Activated CD8-positive, alpha-beta memory T cell treated with anti-CD3 and anti-CD28 coated beads, Interleukin-2, amount 50 U/mL, for 24 hours (primary cell): ENCODE data around the gene PPP2R5D.
"Not testable (repeated sequence)": the region's sequence is repeated elsewhere in the genome, so short reads cannot be mapped to it uniquely, and the experiment has no call there.

Experiments used
- DNase-seq: peaks from one replicate; pipeline ENCODE4 v3.0.0-alpha.2; 2020; ENCODE audit errors: extremely low read depth

Gene PPP2R5D

GRCh38 chr6:42984001-42984923, at the start of gene PPP2R5D:
Gene PPP2R5D (plus strand): TSS chr6:42984570. CDS start chr6:42984678, 108 bp downstream.
- DNase-seq: peak; percentile 94

GRCh38 chr6:42935322-42935721, 49.0 kb upstream of the PPP2R5D start:
- DNase-seq: no peak

- no peak for DNase-seq
Observed at GRCh38 chr6:42936398-42936797, 48.0 kb upstream of the PPP2R5D start.

DNA sequence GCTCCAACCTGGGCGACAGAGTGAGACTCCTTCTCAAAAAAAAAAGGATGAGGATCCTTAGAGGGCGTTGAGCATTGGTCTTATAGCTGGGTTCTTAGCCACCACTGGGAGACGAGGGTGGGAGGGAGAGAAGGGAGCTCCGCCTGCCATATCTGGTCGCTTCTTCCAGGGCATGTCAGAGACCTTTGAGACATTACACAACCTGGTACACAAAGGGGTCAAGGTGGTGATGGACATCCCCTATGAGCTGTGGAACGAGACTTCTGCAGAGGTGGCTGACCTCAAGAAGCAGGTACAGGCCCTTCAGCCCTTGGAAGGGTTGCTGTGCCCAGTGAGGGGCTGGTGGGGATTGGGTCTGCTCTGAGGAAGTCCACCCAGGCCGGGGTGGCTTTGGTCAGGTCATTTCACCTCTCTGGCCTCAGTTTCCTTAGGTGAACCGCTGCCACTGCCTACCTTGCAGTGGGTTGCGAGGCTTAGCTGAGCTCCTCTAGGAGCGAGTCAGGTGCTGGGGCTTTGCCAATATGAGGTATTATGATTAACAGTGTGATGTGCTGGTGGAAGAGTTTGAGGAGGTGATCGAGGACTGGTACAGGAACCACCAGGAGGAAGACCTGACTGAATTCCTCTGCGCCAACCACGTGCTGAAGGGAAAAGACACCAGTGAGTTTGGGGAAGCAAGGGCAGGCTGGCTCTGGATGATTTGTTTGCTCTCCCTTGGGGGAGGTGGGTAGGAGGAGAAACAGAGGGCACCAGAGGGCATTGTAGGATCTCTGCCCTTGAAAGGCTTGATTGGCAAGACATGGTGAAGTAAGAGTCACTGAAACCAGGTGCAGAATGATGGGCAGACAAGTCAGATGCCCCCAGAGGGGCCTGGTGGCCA, 46.6 kb upstream of the PPP2R5D start:
- no peak for DNase-seq

- no peak for DNase-seq
Observed at GRCh38 chr6:42938428-42938796, 46.0 kb upstream of the PPP2R5D start.

DNA sequence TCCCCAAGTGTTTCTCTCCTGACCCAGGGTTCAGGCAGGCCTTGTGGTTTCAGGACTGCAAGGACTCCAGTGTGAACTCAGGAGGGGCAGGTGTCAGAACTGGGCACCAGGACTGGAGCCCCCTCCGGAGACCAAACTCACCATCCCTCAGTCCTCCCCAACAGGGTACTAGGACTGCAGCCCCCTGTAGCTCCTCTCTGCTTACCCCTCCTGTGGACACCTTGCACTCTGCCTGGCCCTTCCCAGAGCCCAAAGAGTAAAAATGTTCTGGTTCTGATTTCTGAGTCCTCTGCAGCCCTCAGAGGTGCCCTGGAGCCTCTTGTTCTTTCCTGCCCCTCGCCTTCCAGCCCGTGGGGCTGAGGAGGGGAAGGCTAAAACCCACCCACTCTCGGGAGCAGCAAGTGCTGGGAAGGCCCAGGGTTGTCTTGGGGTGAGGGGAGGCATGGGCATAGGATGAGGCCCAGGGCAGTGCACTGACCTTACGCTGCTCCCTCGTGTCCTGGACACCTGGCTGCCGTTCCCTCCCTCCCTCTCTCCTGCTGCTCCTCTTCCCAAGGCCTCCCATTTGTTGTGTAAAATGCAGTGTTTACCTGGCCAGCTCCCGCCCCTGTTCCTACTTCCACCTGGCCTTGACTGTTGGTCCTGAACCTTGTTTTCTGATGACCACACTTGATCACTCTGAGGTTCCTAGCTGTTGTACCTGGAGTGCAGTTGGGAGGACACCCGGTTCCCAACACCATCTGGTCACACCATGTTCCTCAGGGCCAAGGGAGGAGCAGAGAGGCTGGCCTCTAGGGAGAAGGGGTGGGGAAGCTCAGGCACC, 45.2 kb upstream of the PPP2R5D start:
- DNase-seq: no peak

GRCh38 chr6:42939810-42940167, 44.6 kb upstream of the PPP2R5D start:
- DNase-seq: no peak

- DNase-seq: no peak
Observed at GRCh38 chr6:42940493-42941045, 43.8 kb upstream of the PPP2R5D start.

DNA sequence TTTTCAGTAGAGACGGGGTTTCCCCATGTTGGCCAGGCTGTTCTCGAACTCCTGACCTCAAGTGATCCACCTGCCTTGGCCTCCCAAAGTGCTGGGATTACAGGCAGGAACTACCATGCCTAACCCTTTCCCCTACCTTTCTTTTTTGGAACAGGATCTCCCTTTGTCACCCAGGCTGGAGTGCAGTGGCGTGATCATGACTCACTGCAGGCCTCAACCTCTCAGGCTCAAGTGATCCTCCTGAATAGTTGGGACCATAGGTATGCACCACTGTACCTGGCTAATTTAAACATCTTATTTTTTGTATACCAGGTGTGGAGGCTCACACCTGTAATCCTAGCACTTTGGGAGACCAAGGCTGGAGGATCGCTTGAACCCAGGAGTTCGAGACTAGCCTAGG, 43.0 kb upstream of the PPP2R5D start:
- DNase-seq: not testable (repeated sequence)

GRCh38 chr6:42942444-42942843, 41.9 kb upstream of the PPP2R5D start:
- no peak for DNase-seq

DNA sequence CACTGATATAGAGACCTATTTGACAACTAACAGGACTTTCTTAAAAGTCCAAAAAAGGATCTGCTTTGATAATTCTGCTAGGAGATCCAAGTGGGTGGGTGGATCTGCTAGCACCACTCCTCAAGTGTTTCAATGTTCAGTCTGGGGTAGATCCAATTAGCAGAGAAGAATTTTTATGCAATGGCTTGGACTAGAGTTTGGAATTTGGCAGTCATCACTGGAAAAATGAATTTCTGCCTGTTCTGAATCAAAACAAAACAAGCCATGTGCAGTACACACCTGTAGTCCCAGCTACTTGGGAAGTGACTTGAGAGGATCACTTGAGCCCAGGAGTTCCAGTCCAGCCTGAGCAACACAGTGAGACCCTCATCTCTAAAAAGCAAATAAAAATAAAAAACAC, 36.4 kb upstream of the PPP2R5D start:
- no peak for DNase-seq

- no peak for DNase-seq
Observed at GRCh38 chr6:42952389-42952788, 32.0 kb upstream of the PPP2R5D start.

DNA sequence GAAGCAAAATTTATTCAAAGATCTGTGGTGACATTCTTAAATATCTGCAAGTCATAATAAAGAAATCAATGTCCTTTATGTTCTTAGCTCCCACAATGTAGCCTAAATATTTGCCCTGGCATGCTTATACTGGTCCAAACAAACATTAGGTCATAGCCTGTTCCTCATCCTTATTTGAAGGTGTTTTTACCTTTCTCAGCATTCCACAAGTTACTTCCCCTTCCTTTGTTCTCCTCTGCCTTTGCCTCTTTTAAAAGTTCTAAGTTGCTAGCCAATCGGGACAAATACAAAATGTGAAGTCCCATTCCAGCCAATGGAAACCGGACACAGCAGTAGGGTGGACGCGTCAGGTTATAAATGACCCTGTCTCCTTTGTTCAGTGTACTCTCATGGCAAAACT, 30.0 kb upstream of the PPP2R5D start:
- DNase-seq: not testable (repeated sequence)

- DNase-seq: no peak
Observed at GRCh38 chr6:42958125-42958524, 26.2 kb upstream of the PPP2R5D start.

- no peak for DNase-seq
Observed at GRCh38 chr6:42959917-42960242, 24.5 kb upstream of the PPP2R5D start.

DNA sequence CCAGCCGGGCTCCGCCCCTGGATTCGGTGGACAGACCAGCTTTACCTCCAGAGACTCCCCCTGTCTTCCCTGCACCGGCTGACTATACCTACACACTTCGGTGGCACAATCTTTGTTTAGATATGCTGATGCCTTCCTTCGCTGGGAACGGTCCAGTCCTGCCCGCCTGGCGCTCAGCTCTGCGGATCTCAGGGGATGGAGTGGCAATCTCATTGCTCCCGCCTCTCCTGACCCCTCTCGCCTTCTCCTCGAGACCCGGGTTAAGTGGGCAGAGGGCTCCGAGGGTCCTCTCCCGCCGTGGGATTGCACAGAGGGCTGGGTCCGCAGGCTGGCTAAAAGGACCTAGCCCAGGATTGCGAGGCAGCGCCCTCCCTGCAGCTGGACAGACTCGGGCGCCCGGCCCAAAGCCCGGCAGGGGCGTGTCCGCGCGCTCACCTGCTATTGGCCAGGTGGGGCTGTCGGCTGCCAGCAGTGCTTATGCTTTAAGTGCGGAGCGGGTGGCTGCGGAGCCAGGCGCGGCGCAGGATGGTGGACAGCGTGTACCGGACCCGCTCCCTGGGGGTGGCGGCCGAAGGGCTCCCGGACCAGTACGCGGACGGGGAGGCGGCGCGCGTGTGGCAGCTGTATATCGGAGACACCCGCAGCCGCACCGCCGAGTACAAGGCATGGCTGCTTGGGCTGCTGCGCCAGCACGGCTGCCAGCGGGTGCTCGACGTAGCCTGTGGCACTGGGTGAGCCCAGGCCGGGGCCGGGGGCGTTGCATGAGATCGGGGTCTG, 23.9 kb upstream of the PPP2R5D start, which contains the start of gene GNMT:
TSS of gene GNMT (plus strand) at position 512 of the 777 bp plus-strand sequence. CDS start at position 526, 14 bp downstream.
- no peak for DNase-seq

GRCh38 chr6:42961020-42961470, 23.3 kb upstream of the PPP2R5D start:
- no peak for DNase-seq

- no peak for DNase-seq
Observed at GRCh38 chr6:42962096-42962495, 22.3 kb upstream of the PPP2R5D start.

DNA sequence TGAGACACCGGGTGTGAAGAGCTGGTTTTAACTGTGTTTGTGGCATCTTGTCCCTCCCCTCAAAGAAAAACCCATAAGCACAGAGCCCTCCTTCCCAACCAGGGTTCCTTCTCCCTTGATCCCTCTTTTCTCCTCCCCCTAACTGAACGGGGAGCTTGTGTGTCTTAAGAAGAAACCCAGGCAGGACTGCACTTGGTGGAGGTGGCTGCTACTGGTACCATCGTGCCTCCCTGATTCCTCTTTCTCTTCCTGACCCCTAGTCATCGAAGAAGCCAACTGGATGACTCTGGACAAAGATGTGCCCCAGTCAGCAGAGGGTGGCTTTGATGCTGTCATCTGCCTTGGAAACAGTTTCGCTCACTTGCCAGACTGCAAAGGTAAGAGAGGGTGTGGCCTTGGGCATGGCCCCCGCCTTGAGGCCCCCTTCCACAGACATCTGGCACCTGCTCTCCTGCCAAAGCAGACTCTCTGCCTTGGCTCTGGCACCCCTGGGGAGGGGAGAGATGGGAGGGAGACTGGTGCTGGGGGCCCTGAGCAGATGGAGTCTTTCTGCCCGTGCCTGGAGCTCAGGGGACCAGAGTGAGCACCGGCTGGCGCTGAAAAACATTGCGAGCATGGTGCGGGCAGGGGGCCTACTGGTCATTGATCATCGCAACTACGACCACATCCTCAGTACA, 21.7 kb upstream of the PPP2R5D start:
- DNase-seq: no peak
